NCI-H2107 treated with DMSO at 0.1 percent for 48 hours (cell line): Measurements from ENCODE around the gene WFDC11.
"Not testable (repeated sequence)": the region's sequence is repeated elsewhere in the genome, so short reads cannot be mapped to it uniquely, and the experiment has no call there.

Experiments
- DNase-seq: peaks from one replicate; lab custom pipeline; 2025; ENCODE audit not compliant: unreplicated experiment; lab: John Stamatoyannopoulos, UW

The WFDC11 gene

GRCh38 chr20:45670139-45670538 lies at the start of gene WFDC11:
TSS of gene WFDC11 (minus strand) at chr20:45670239. CDS start at chr20:45650600, 19,639 bp downstream.
- DNase-seq, result no peak

DNA sequence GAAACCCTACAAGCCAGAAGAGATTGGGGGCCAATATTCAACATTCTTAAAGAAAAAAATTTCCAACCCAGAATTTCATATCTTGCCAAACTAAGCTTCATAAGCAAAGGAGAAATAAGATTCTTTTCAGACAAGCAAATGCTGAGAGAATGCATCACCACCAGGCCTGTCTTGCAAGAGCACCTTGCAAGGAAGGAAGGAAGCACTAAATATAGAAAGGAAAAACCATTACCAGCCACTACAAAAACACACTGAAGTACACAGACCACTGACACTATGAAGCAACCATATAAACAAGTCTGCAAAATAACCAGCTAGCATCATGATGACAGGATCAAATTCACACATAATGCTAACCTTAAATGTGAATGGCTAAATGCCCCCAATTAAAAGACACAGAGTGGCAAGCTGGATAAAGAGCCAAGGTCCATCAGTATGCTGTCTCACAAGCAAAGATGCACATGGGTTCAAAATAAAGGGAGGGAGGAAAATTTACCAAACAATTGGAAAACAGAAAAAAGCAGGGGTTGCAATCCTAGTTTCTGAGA lies 46.2 kb upstream of the WFDC11 start:
- DNase-seq, result not testable (repeated sequence)

DNA sequence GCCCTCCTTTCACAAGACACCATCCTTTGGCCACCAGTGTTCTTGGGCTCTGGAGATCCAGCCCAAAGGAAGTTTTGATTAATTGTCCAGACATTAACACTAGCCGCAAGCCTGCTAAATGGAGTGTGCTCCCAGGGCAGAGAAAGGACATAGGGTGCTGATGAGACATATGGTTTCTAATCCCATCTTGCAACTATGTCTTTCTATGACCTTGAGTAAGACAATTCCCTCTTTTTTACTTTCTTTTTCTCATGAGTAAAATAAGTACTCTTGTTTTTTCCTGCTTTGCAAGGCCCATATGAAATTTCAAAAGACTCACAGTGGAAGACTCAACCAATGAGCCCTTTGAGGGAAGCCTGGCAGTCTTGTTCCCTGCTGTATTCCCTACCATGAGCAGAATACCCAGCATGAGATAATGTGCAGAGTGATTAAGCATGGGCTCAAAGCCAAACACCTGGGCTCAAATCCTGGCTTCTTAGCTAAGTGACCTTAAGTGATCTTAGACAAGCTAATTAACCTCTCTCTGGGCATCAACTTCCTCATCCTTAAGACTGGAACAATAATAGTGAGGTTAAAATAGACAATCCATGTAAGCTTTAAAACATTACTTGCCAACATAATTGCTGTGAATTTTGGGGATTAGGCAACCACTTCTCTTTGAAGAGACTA lies 35.1 kb upstream of the WFDC11 start, which contains the start of gene WFDC10B:
Gene WFDC10B, minus strand, starts transcription at position 51 of the 669 bp plus-strand sequence. CDS start 19,027 bp downstream, outside the sequence.
- DNase-seq, result peak; percentile 3

GRCh38 chr20:45701873-45702272 lies 31.8 kb upstream of the WFDC11 start, which contains the start of gene WFDC13:
TSS of gene WFDC13 (plus strand) at chr20:45702038. CDS start at chr20:45702124, 86 bp downstream.
- DNase-seq, result no peak

DNA sequence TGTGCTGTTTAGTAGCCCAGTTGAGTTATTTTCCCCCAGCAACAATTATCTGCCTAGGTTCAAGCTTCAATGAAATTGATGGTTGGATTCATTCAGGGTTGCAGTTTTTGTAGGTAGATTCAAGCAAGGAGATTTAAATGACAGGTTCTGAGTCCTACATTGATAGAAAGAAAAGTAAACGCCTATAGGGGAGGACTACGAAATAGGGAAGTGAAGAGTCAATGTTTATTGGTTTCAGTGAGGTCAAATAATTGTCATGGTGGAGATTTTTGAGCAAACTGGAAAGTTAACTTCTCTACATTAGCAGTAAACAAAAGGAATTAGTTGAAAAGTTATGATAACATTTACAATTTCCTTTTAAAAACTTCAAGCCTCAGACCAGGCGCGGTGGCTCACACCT lies 31.1 kb upstream of the WFDC11 start:
- no peak for DNase-seq

GRCh38 chr20:45695496-45695895 lies 25.5 kb upstream of the WFDC11 start:
- no peak for DNase-seq

GRCh38 chr20:45693346-45693745 lies 23.3 kb upstream of the WFDC11 start:
- DNase-seq, result not testable (repeated sequence)

GRCh38 chr20:45685896-45686295 lies 15.9 kb upstream of the WFDC11 start:
- DNase-seq, result no peak

GRCh38 chr20:45679650-45680049 lies 9.6 kb upstream of the WFDC11 start:
- no peak for DNase-seq

DNA sequence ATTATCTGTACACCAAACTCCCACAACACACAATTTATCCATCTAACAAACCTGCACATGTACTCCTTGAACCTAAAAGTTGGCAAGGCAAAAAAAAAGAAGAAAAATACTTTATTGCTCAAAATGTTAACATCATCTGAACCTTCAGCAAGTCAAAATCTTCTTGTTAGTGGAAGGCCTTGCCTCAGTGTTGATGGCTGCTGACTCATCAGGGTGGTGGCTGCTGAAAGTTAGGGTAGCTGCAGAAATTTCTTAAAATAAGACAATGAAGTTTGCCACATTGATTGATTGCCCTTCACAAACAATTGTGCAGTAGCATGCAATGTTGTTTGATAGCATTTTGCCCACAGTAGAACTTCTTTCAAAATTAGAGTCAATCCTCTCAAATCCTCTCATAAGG lies 2.7 kb upstream of the WFDC11 start:
- no peak for DNase-seq

GRCh38 chr20:45657038-45657437 lies 13.0 kb downstream of the WFDC11 start:
- not testable (repeated sequence) for DNase-seq

GRCh38 chr20:45651726-45652125 lies 18.3 kb downstream of the WFDC11 start:
- peak; percentile 5 for DNase-seq

DNA sequence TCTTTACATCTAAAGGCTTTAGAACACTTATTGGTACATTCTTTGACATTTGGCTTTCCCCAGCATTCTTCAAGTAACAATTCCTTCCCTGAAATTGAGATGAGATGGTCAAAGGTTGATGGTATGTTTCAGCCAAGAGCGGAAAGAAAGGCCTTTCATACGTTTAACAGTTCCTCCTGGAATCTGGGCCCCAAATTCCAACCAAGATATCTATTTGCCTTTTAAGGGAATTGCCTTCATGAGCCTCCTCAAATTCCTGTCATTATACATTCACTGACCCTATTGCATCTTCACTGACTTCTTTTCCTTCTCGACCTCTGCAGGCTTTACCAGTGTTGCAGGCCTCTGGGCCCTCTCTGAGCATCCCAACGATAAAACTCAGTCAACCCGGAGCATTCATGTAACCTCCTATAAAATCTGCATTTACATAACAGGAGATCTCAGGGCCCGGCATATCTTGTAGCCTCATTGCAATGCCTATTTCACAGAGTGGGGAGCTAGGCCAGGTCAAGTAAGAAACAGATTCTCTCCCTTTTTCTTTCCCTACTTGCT lies 20.7 kb downstream of the WFDC11 start:
- DNase-seq, result no peak

DNA sequence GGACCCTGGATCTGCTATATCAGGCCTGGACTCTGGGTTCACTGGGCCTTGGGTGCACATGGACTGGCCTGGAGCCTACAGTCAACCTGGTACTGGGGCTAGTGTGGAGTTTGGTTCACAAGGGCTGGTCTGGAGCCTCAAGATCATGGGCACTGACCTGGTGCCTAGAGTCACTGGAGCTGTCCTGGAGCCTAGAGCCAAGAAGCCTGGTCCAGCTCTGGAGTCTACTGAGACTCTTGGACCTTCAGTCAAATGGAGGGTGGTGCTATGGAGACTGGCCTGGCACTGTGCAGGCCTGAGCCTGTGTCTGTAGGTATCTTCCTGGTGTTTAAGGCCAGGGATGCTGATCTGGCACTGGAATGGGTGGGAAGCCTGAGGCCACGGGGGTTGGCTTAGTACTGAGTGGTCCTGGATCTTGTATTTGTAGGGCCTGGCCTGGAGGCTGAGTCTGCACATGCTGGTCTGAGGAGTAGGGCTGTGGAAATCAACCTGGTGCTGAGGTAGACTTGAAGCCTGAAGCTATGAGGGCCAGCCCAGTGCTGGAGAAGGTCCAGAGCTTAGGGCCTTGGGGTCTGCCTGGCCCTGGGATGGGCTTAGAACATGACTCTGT lies 22.5 kb downstream of the WFDC11 start:
- no peak for DNase-seq

DNA sequence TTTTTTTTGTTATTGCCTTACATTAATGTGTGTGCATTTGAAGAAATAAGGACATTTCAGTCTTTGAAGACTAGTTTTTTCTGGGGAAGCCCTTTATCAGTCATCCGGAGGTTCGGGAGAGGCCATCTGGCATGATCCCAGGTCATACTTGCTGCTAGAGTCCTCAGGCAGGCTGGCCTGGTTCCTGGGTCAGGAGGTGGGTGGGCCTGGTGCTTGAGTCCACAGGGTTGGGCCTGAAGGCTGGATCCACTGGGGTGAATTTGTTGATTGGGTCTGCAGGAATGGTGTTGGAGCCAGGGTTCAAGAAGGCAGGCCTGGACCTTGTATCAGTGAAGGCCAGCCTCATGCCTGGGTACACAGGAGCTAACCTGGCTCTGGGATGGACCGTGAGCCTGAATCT lies 23.2 kb downstream of the WFDC11 start:
- DNase-seq, result no peak

GRCh38 chr20:45645869-45646268 lies 24.2 kb downstream of the WFDC11 start:
- not testable (repeated sequence) for DNase-seq

DNA sequence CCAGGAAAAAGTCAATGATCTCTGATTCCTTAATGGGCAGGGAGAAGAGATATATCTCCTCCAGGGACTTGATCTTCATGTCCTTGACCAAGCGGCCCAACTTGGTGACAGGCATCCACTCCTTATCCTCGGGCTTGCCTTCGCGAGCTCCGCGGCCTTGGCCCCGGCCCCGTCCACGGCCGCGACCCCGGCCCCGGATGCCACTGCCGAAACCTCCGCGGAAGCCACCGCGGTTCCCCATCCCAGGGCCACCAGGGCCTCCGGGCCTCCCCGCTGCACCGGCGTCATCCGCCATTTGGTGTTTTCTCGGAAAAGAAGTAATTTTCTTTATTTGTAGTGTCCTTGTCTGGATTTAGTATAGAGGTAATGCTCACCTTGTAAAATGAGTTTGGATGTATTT lies 29.0 kb downstream of the WFDC11 start:
- DNase-seq, result not testable (repeated sequence)

DNA sequence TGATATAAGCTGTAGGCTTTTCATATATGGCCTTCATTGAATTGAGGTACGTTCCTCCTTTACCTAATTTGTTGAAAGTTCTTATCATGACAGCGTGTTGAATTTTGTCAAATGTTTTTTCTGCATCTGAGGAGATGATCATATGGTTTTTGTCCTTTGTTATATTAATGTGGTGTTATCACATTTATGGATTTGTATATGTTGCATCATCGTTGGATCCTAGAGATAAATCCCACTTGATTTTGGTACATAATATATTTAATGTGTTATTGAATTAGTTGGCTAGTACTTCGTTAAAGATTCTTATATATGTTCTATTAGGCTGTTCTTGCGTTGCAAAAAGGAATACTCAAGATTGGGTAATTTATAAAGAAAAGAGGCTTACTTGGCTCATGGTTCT lies 30.4 kb downstream of the WFDC11 start:
- DNase-seq, result no peak

DNA sequence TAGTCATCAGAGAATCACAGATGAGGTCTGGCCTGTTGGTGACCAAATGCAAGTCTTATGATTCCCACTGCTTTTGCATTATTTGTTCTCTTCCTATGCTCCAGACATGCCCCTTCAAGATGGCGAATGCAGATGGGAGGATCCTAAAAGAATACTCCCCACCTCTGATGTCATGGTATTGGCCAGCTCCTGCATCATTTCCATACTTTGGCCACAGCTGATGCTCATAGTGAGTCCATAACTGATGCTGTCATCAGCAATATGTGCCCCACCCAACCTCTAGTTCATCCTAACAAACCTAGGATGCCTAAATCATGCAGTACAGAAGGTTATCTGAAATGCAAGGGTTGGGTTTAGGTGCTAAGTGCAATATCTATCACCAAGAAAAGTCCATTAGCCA lies 33.5 kb downstream of the WFDC11 start:
- no peak for DNase-seq

DNA sequence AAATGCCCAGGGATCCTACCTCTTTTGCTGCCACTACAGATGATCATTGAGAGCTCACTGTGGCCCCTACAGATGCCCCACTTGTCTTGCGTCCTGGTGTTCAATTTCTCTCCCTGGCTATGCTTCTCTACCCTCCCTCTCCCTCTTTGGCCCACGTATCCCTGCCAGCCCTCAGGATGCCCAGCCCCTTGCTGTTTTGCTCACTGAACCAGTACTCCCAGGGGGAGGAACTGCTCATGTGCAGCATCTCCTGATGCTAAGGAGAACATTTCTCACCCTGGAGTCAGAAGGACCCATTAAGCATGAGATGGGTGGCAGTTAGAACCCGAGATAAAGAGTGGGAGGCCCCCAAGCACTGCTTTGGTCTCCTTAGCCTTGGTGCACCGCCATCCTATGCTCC lies 38.9 kb downstream of the WFDC11 start, which contains the start of gene WFDC9:
Gene WFDC9, minus strand, starts transcription at position 101 of the 400 bp plus-strand sequence. CDS start 21,103 bp downstream, outside the sequence.
- DNase-seq, result no peak

- DNase-seq, result no peak
These were observed 39.7 kb downstream of the WFDC11 start for GRCh38 chr20:45630371-45630770.
